Peyer's patch (tissue), 4 donors: ENCODE data around the gene TMEM185A.

Source experiments
- POLR2A ChIP-seq, 2 donors: fragments of 450-650 bp; IDR thresholded peaks; one replicate each; pipeline ENCODE4 v1.5.1; 2017; ENCODE audit warnings: antibody characterized with exemption in 2 of 2, mild to moderate bottlenecking in 2 of 2, moderate library complexity in 2 of 2
- TF ChIP-seq, protein P1 (sequence below), 6 experiments: fragments of 450-650 bp in 4 of 6; fragments of 200-600 bp in 2 of 6; sonication (generic) in 1 of 6; IDR thresholded peaks; one replicate each; pipeline ENCODE4 v1.5.1; 2017 to 2019; ENCODE audit warnings: antibody characterized with exemption in 6 of 6, mild to moderate bottlenecking in 3 of 6, moderate library complexity in 1 of 6

DNA sequence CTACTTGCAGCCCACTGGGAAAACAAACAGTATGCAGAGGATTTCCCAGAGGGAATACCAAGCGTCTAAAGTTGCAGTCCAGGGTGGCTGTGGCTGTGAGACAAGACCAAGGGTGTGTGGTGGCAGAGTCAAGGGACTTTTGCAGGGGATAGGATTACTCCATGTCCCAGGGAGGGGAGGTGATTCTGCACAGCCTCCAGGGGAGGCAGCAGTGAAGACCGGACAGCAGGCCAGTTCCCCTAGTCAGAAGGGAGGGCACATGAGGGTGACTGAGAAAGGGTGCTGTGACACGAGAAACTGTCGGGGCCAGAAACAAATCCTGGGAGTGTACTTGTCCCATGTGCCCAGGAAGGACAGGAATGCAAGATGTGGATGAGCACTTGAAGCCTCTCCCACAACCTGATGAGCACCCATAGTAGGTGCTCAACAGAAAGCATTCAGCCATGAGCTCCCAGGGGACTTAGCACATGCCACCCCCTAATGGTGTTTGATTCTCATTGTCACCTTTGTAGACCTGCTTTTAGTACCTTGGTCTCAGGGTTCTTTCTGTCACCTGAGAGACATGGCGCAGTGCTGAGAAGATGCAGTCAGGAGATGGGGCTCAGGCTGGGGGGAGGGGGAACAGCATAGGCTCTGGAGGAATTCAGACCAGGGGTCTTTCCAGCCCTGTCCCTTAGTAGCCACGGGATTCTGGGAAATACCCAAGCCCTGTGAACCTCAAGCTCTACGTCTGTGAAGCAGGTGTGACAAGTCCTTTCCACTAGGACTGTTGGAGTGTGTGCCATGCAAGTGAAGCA, 63.8 kb downstream of the TMEM185A start:
- TF ChIP-seq, protein P1, sequence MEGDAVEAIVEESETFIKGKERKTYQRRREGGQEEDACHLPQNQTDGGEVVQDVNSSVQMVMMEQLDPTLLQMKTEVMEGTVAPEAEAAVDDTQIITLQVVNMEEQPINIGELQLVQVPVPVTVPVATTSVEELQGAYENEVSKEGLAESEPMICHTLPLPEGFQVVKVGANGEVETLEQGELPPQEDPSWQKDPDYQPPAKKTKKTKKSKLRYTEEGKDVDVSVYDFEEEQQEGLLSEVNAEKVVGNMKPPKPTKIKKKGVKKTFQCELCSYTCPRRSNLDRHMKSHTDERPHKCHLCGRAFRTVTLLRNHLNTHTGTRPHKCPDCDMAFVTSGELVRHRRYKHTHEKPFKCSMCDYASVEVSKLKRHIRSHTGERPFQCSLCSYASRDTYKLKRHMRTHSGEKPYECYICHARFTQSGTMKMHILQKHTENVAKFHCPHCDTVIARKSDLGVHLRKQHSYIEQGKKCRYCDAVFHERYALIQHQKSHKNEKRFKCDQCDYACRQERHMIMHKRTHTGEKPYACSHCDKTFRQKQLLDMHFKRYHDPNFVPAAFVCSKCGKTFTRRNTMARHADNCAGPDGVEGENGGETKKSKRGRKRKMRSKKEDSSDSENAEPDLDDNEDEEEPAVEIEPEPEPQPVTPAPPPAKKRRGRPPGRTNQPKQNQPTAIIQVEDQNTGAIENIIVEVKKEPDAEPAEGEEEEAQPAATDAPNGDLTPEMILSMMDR (IDR thresholded peaks at IDR 0.05) = no peak
- TF ChIP-seq POLR2A (IDR thresholded peaks at IDR 0.05) = no peak
